Pons (tissue), 1 donor: Measurements from ENCODE around the gene RPL13.

Experiments
- DNase-seq: peaks from one replicate; pipeline ENCODE4 v3.0.0-alpha.2; 2016; ENCODE audit warnings: low spot score

RPL13 gene

GRCh38 chr16:89560378-89561141 is at the start of gene RPL13:
Gene RPL13 (plus strand): TSS chr16:89560682. CDS start chr16:89560960, 278 bp downstream.
- peak; percentile 92 for DNase-seq

- no peak for DNase-seq
Measured at GRCh38 chr16:89511374-89511773, 49.1 kb upstream of the RPL13 start.

- DNase-seq, result no peak
Measured at GRCh38 chr16:89512453-89512852, 48.0 kb upstream of the RPL13 start.

DNA sequence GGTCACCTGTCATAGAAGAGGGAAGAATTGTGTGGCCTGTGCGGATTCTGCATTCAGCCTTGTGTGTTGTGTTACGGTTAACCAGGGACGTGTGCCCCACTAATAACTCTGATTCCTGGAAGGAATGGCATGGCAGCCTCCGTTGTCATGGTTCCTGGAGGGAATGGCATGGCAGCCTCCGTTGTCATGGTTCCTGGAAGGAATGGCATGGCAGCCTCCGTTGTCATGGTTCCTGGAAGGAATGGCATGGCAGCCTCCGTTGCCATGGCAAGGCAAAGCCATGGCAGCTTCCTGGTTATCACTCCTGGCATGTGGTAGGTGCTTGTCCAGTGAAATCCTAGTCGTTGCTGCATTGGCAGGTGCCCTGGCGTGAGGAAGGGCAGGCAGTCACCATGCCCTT is 43.4 kb upstream of the RPL13 start:
- DNase-seq, result no peak

- no peak for DNase-seq
Measured at GRCh38 chr16:89519881-89520280, 40.6 kb upstream of the RPL13 start.

DNA sequence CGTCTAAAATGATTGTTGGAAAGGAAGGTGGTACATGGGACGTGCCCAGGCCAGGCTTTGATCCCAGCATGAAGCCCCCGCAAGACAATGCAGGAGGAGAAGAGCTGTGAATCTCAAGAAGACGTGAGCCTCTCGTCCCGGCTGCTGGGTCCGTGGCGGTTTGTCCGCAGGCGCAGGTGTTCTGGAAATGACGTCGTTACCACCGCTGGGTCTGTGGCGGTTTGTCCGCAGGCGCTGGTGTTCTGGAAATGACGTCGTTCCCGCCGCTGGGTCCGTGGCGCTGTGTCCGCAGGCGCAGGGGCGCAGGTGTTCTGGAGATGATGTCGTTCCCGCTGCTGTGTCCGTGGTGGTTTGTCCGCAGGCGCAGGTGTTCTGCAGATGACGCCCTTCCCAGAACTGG is 38.2 kb upstream of the RPL13 start:
- no peak for DNase-seq

DNA sequence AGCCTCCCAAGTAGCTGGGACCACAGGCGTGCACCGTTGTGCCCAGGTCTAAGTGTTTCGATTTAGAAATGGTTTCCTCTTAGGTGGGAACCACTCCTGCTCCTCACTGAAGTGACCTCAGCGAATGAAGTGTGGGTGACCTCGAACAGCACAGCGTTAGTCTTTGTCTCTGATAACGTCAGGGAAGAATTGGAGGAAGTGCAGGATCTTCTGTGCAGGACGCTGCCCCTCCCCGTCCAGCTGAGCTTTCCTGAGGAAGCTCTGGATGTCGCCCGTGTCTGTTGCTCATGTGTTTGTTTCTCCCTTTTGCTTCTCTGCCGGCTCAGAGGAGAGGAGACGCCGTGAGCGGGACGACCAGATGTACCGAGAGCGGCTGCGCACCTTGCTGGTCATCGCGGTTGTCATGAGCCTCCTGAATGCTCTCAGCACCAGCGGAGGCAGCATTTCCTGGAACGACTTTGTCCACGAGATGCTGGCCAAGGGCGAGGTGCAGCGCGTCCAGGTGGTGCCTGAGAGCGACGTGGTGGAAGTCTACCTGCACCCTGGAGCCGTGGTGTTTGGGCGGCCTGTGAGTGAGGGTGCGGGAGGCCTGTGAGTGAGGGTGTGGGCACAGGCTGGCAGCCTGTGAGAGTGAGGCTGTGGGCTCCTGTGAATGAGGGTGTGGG is 36.7 kb upstream of the RPL13 start:
- DNase-seq, result no peak

DNA sequence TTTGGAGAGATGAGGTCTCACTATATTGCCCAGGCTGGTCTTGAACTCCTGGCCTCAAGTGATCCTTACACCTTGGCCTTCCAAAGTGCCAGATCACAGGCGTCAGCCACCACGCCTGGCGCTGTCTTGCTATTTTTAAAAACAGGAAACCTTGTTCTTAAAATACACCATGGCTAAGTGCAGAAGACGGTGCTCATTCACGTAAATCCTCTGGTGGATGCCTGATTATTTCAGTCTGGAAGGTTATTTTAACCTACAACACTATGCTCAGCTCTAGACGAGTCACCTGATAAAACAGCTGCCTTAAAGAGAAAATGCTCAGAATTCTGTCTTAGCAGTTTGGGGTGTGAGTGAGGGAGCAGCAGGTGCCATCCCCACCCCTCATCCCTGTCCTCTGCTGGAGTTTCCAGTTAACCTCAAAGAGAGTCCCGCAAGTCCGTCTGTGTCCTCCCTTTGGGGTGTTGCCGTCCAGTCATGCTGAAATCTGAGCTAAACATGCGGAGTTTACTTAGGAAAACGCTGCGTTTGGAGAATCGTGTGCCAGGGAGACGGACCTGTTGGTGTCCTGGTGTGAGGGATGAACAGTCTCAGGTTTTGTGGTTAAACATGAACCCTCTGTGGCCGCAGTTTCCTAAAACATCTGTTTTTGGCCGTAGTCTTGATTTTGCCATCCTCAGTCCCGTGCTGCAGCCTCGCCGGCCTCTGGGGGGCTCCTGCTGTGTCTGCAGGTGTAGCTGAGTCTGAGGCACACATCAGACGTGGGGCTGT is 35.2 kb upstream of the RPL13 start:
- DNase-seq, result no peak

- no peak for DNase-seq
Measured at GRCh38 chr16:89529097-89529496, 31.4 kb upstream of the RPL13 start.

DNA sequence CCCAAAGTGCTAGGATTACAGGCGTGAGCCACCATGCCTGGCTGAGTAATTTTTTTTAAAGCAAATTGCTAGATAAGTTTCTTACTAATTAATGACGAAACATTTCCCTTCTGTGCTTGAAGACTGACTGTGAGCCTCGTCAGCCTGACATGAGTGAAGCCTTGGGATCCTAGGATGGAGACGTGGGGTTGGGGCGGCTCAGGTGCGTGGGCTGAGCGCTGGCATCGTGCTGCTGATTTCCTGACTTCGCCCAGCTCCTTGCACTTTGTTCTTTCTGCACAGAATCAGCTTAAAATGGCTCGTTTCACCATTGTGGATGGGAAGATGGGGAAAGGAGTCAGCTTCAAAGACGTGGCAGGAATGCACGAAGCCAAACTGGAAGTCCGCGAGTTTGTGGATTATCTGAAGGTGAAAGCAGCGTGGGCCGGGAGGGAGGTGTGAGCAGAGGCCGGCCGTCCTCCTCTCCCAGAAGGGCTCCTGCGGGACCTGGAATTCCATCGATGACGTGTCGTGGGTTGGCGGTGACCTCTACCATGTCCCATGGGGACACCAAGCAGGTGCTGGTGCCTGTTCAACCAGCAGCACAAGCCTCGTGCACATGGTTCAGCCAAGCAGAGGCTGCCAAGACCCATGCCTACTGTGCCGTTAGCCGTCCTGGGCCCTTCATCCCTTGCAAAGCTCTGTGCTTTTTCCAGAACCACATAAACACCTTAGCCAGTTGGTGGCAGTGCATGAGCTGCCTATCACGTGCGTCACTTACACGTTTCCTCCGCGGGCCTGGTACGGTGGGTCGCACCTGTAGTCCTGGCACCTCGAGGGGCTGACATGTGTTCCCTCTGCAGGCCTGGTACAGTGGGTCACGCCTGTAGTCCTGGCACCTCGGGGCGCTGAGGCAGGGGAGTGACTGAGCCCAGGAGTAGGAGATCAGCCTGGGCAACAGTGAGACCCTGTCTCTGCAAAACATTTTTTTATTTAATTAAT is 29.8 kb upstream of the RPL13 start:
- DNase-seq, result no peak

DNA sequence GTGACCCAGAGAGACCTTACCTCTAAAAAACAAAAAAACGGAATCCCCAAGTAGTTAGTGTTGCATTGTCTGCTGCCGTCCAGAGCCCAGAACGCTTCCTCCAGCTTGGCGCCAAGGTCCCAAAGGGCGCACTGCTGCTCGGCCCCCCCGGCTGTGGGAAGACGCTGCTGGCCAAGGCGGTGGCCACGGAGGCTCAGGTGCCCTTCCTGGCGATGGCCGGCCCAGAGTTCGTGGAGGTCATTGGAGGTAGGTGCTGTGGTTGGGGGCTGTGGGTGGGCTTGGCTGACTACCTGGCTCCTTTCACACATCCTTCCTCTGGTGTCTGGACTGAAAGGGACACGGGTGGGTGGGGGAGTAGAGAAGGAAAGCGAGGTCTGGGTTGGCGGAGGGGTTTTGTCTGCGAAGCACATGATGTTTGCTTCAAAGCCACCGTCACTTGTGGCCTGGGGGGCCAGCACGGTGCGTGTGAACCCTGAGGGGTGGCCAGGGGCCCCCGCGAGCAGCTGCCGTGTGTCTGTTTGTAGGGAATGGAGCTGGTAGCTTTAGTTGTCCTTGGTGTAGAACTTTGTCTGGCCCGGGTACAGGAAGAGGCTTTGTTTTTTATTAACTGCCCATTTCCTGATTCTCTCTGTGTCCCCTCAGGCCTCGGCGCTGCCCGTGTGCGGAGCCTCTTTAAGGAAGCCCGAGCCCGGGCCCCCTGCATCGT is 28.5 kb upstream of the RPL13 start:
- DNase-seq, result no peak

DNA sequence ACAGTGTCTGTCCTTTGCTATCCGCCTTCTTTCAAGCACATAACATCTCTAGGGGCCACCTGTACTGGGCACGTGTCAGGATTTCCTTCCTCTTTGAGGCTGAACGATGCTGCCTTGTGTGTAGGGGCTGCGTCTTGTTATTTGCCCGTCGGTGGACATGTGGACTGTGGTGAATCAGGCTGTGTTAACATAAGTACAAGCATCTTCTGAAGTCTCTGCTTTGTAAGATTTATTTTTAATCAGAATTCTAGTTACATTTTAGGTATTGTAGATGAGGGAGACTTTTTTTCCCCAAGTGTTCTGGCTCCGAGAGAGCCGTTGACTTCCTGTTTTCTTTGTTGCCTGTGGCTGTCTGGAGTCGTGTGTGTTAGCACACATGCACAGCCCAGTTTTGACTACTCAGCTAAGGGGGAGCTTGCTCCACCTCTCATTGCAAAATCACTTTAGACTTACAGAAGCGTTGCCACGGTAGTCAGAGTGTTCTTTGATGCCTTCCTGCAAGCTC is 26.2 kb upstream of the RPL13 start:
- peak; percentile 87 for DNase-seq

GRCh38 chr16:89536371-89536770 is 24.1 kb upstream of the RPL13 start:
- DNase-seq, result no peak

- peak; percentile 93 for DNase-seq
Measured at GRCh38 chr16:89536886-89537548, 23.5 kb upstream of the RPL13 start.

GRCh38 chr16:89537549-89537925 is 22.9 kb upstream of the RPL13 start:
- no peak for DNase-seq

GRCh38 chr16:89538286-89538685 is 22.2 kb upstream of the RPL13 start:
- DNase-seq, result no peak

- DNase-seq, result no peak
Measured at GRCh38 chr16:89540557-89540956, 19.9 kb upstream of the RPL13 start.

DNA sequence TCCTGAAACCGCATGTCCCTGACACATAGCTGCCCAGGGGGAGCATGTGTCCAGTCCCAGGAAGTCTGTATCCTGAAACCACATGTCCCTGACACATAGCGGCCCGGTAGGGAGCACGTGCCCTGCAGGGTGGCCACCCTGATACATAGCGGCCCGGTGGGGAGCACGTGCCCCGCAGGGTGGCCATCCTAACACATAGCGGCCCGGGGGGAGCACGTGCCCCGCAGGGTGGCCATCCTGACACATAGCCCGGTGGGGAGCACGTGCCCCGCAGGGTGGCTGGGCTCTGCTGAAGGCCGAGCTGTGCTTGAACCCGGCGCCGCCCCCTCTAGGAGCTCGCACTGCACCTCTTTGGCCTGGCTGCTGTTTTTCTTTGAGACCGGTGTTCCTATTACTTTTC is 18.7 kb upstream of the RPL13 start:
- DNase-seq, result no peak

GRCh38 chr16:89544113-89544512 is 16.4 kb upstream of the RPL13 start:
- DNase-seq, result no peak

DNA sequence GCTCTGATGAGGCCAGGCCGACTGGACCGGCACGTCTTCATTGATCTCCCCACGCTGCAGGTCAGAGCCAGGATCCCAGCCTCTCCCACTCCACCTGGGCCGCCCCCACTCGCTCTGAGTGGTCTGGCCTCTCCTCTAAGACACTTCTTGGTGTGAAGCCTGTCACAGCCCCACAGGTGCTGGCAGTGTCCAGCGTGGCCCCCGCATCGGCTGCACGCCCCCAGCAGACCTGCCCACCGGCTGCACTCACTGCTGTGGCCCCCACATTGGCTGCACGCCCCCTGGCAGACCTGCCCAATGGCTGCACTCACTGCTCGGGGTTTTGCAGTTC is 15.8 kb upstream of the RPL13 start:
- DNase-seq, result no peak
